Measurements from ENCODE around the gene SHC1.

SHC1 gene

DNA sequence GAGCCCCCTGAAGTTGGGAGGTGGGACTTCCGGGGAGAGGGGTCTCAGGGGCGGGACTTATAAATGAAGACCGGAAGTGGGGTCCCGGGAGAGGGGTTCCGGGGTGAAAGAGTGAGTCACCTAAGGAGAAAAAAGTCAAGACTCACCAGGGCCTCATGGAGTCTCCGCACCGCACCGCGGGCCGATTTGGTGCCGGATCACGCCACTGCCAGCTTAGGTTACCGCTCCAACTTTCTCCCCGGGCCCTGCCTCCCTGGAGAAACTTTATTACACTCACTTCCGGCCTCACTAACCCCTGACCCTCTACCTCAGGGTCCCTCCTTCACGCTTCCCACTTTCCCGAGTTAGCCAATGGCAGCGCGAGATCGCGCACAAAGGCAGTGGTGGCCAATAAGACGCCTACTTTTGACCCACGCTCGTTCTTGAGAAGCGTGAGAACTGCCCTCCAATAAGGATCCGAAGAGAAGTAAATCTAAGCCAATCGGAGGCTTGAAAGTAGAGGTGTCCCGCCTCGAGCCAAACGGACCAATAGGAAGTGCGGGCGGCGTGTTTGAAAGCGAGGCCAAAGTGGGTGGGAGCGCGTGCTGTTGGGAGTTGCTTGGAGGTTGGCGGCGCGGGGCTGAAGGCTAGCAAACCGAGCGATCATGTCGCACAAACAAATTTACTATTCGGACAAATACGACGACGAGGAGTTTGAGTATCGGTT is 3.7 kb upstream of the SHC1 start, which contains the start of gene CKS1B:
TSS of gene CKS1B (plus strand) at position 580 of the 706 bp plus-strand sequence. CDS start at position 645, 65 bp downstream.
- TF ChIP-seq, protein P1, sequence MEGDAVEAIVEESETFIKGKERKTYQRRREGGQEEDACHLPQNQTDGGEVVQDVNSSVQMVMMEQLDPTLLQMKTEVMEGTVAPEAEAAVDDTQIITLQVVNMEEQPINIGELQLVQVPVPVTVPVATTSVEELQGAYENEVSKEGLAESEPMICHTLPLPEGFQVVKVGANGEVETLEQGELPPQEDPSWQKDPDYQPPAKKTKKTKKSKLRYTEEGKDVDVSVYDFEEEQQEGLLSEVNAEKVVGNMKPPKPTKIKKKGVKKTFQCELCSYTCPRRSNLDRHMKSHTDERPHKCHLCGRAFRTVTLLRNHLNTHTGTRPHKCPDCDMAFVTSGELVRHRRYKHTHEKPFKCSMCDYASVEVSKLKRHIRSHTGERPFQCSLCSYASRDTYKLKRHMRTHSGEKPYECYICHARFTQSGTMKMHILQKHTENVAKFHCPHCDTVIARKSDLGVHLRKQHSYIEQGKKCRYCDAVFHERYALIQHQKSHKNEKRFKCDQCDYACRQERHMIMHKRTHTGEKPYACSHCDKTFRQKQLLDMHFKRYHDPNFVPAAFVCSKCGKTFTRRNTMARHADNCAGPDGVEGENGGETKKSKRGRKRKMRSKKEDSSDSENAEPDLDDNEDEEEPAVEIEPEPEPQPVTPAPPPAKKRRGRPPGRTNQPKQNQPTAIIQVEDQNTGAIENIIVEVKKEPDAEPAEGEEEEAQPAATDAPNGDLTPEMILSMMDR (IDR thresholded peaks at IDR 0.05; ENCODE audit: low read depth, low read length, missing control alignments): no peak
- H3K4me3 ChIP-seq (ENCODE audit: low read depth, low read length): peak within 1 kb of the TSS; percentile 85
- peak; percentile 99 for DNase-seq (ENCODE audit: low read depth)

DNA sequence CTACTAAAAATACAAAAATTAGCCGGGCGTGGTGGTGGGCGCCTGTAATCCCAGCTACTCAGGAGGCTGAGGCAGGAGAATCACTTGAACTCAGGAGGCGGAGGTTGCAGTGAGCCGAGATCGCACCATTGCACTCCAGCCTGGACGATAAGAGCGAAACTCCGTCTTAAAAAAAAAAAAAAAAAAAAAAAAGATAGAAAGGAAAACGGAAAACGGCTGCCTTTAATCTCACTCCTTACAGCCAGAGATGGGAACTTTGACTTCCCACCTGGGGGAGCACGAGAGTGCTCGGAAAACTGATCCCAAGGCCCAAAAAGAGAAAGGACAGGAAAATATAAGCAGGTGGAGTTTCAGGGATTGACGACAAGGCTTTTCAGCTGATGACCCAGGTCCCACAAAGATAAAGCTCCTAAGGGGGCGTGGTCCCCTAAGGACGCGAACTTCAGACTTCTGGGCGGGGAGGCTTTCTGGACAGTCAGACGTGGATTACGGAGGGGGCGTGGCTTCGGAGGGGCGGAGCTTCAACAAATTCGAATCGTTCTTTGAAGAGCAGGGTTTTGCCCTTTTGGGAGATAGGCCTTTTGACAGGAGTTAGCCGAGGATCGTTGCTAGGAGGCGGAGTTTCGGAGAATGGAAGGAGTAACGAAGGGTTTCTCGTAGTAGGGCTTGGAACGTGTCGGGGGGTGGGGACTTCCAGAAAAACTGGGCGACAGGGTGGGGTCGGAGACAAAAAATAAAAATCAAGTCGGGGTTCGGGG is 3.0 kb upstream of the SHC1 start:
- TF ChIP-seq, protein P1 (IDR thresholded peaks at IDR 0.05; ENCODE audit: low read depth, low read length, missing control alignments): peak; percentile 16
- H3K4me3 ChIP-seq (ENCODE audit: low read depth, low read length): peak overlapping the region; percentile 85
- peak; percentile 88 for DNase-seq (ENCODE audit: low read depth)

DNA sequence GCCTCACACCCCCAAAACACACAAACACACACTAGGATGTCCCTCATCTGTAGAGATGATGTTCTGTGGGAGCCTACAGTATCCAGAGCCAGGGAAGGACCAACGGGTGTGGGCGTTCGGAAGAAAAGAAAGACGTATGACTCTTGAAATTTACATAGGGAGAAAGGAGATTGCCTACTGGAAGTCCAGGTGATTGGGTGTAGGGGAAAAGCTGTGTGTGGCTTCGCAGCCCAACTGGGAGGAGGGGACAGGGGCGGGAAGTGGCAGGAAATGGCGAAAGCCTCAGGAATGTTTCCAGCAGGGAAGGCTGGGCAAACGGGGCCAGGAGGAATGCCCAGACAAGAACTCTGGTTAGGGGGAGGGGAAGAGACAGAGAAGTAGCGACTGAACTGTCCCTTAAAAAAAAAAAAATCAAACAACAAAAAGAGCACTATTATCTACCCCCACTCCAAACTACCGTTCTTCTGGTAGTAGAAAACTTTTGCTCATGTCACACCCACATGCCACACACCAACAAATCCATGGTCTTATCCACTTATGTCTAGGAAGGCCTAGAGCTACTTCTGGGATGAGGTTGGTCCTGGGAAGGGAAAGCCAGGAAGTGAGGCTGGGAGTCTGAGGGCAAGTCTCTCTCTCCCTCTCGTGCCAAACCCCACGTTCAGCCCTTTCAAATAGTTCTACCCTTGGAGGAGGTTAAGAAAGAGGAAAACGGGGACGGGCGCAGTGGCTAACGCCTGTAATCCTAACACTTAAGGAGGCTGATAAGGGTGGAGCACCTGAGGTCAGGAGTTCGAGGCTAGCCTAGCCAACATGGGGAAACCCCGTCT is 2.2 kb upstream of the SHC1 start:
- DNase-seq (ENCODE audit: low read depth): no peak
- TF ChIP-seq, protein P1 (IDR thresholded peaks at IDR 0.05; ENCODE audit: low read depth, low read length, missing control alignments): no peak
- peak overlapping the region; percentile 85 for H3K4me3 ChIP-seq (ENCODE audit: low read depth, low read length)

DNA sequence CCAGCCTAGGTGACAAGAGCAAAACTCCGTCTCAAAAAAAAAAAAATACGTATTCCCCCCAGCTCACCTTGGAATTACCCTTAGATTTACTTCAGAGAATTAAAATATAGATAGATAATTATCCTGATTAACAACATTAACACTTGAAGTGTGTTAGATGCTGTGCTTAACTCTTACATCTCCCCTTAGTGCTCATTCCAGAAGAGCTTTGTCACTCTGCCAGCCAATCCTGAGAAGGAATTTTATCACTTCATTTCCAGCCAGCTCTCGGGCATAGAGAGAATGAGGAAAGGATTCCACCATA is 1.6 kb upstream of the SHC1 start:
- no peak overlapping the region for H3K4me3 ChIP-seq (ENCODE audit: low read depth, low read length)
- DNase-seq (ENCODE audit: low read depth): no peak
- TF ChIP-seq, protein P1 (IDR thresholded peaks at IDR 0.05; ENCODE audit: low read depth, low read length, missing control alignments): no peak

DNA sequence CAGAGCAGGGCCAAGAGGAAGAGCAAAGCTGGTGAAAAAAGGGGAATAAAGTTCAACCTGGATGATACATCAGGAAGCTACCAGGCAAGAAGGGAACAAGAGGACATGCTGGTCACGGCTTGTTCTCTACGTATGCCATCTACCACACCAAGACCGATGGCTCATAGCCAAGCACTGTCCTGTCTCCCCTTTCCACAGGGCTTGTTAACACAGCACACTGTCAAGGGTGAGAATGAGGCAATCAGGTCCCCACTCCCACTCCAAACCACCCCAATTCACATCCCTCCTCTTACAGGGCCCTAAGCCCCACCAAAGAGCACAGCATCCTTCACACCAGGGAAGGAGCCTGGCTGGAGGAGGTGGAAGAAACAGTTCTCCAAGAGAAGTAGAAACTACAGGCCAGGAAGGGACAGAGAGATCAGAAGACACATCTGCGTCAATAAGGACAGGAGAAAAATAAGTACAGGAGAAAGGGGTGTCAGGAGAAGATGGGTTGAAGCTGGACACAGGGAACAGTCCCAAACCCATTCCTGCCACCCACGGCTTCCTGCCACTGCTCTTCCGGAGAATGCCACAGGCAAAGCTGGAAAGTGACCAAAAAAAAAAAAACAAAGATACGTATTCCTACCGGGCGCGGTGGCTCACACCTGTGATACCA is 923 bp upstream of the SHC1 start:
- TF ChIP-seq, protein P1 (IDR thresholded peaks at IDR 0.05; ENCODE audit: low read depth, low read length, missing control alignments): no peak
- no peak for DNase-seq (ENCODE audit: low read depth)
- no peak overlapping the region; the same call in 1 of the 2 replicates for H3K4me3 ChIP-seq (ENCODE audit: low read depth, low read length)

DNA sequence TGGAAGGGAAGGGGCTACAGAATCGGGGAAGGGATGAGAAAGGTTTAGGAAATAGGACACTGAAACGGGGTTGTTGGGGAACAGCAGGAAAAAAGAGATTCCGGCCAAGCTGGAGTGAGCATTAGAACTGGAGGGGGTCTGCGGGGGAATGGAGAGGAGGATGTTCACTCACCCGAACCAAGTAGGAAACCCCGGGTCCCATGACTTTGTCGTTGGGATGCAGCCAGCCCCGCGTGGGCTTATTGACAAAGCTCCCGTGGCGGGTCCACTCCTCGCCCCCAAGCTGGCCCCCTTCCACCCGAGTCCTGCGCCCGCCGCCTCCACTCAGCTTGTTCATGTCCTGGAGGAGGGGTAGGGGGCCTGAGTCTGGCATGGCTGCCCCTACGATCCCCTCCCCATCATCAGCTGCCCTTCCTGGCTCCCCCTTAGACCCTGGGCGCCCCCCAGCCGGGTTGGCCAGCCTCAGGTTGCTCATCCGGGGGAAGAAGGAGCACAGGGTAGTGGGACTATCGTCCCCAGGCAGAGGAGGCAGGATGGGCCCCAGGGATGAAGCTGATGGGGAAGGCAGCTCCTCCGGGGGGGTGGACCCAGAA is 591 bp downstream of the SHC1 start:
- H3K4me3 ChIP-seq (ENCODE audit: low read depth, low read length): peak overlapping the region; percentile 13; the same call in 1 of the 2 replicates
- TF ChIP-seq, protein P1 (IDR thresholded peaks at IDR 0.05; ENCODE audit: low read depth, low read length, missing control alignments): no peak
- no peak for DNase-seq (ENCODE audit: low read depth)
